ENCODE data around the gene THAP12.

GRCh38 chr11:76395296-76395695 is 14.4 kb upstream of the THAP12 start:
- TF ChIP-seq, protein P1, sequence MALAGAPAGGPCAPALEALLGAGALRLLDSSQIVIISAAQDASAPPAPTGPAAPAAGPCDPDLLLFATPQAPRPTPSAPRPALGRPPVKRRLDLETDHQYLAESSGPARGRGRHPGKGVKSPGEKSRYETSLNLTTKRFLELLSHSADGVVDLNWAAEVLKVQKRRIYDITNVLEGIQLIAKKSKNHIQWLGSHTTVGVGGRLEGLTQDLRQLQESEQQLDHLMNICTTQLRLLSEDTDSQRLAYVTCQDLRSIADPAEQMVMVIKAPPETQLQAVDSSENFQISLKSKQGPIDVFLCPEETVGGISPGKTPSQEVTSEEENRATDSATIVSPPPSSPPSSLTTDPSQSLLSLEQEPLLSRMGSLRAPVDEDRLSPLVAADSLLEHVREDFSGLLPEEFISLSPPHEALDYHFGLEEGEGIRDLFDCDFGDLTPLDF (CRISPR knock-in tag; IDR thresholded peaks at IDR 0.05), result no peak
- TF ChIP-seq, protein P2, sequence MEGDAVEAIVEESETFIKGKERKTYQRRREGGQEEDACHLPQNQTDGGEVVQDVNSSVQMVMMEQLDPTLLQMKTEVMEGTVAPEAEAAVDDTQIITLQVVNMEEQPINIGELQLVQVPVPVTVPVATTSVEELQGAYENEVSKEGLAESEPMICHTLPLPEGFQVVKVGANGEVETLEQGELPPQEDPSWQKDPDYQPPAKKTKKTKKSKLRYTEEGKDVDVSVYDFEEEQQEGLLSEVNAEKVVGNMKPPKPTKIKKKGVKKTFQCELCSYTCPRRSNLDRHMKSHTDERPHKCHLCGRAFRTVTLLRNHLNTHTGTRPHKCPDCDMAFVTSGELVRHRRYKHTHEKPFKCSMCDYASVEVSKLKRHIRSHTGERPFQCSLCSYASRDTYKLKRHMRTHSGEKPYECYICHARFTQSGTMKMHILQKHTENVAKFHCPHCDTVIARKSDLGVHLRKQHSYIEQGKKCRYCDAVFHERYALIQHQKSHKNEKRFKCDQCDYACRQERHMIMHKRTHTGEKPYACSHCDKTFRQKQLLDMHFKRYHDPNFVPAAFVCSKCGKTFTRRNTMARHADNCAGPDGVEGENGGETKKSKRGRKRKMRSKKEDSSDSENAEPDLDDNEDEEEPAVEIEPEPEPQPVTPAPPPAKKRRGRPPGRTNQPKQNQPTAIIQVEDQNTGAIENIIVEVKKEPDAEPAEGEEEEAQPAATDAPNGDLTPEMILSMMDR (CRISPR knock-in tag; IDR thresholded peaks at IDR 0.05), result no peak
- TF ChIP-seq SIN3A (IDR thresholded peaks at IDR 0.05; ENCODE audit: borderline replicate concordance, low read depth, low read length) (no peak), ZNF670 (CRISPR knock-in tag; IDR thresholded peaks at IDR 0.05; ENCODE audit: borderline replicate concordance) (no peak), CHD4 (IDR thresholded peaks at IDR 0.05; ENCODE audit: borderline replicate concordance, low read length) (no peak), HCFC1 (IDR thresholded peaks at IDR 0.05; ENCODE audit: low read depth, low read length) (no peak), CREB1 (IDR thresholded peaks at IDR 0.05) (no peak), CREB1 (CRISPR knock-in tag; IDR thresholded peaks at IDR 0.05) (no peak), SRSF1 (optimal IDR thresholded peaks at IDR 0.05; ENCODE audit: low read depth, low read length) (no peak)

Measured in HepG2 (cell line).